K562 (cell line): Measurements from ENCODE around the gene PHF10. TPM values are rescaled to one million over a fixed set of nuclear protein-coding genes. Genes with fewer than 3 reads are reported as not detected.

ENCODE experiments used
- CTBP1 ChIP-seq: fragments of 450-650 bp; IDR thresholded peaks from 2 replicates; pipeline ENCODE4 v1.6.1; 2016; ENCODE audit warnings: borderline replicate concordance
- HDAC8 ChIP-seq: fragments of 450-650 bp; IDR thresholded peaks from 2 replicates; pipeline ENCODE4 v1.6.1; 2016; ENCODE audit warnings: mild to moderate bottlenecking, missing genetic modification characterization, moderate library complexity, missing compliant biosample characterization
- MAZ ChIP-seq, 2 experiments: fragments of 450-650 bp in 1 of 2; sonication (generic) in 1 of 2; formaldehyde crosslinking; IDR thresholded peaks in 1 of 2; conservative IDR thresholded peaks in 1 of 2; 2 replicates each; pipeline versions ENCODE4 v1.4.0 to v1.5.0; 2020; ENCODE audit warnings: mild to moderate bottlenecking in 1 of 2, missing genetic modification reagents in 1 of 2
- NR4A1 ChIP-seq, 2 experiments: fragments of 250-450 bp in 1 of 2; fragments of 450-650 bp in 1 of 2; sonication (Bioruptor Pico) in 1 of 2; IDR thresholded peaks; 2 replicates each; pipeline versions ENCODE4 v1.4.0 to v1.6.1; 2016 to 2020; ENCODE audit warnings: mild to moderate bottlenecking in 2 of 2, missing compliant biosample characterization in 1 of 2, missing genetic modification characterization in 1 of 2, moderate library complexity in 1 of 2
- polyA plus RNA-seq, 8 experiments: library from polyadenylated mRNA; depleted of rRNA in 4 of 8; stranded (reverse) in 5 of 8; unstranded in 3 of 8; fragments of >200 nt; fragmentation: Nextera tagmentation in 2 of 8; fragmentation: Illumina TruSeq in 1 of 8; extraction: Ambion mirVana in 2 of 8; extraction: Trizol in 1 of 8; gene quantifications; 2 replicates each; pipeline versions ENCODE4 v1.2.1 to v1.2.3, GENCODE V29; 2011 to 2014; ENCODE audit warnings: inconsistent platforms in 1 of 8, missing spikeins in 1 of 8
- total RNA-seq, 7 experiments: library from RNA; depleted of rRNA in 6 of 7; stranded (reverse); fragments of >200 nt in 6 of 7; fragmentation: Illumina TruSeq in 2 of 7; extraction: Trizol in 2 of 7; gene quantifications; 2 replicates each; pipeline versions ENCODE4 v1.2.1 to v1.2.3, GENCODE V29; 2011 to 2021; ENCODE audit warnings: low replicate concordance in 1 of 7
- TF ChIP-seq, protein P1 (sequence below): fragments of 450-650 bp; IDR thresholded peaks from 2 replicates; pipeline ENCODE4 v1.6.1; 2016; ENCODE audit warnings: mild to moderate bottlenecking, moderate library complexity
- TF ChIP-seq, protein P2 (sequence below): fragments of 450-650 bp; IDR thresholded peaks from 2 replicates; pipeline ENCODE4 v1.6.1; 2014; ENCODE audit warnings: low read depth, mild to moderate bottlenecking, moderate library complexity, borderline replicate concordance
- TF ChIP-seq, protein P3 (sequence below), 2 experiments: fragments of 200-800 bp in 1 of 2; sonication (Bioruptor generic) in 1 of 2; sonication (generic) in 1 of 2; formaldehyde crosslinking in 1 of 2; IDR thresholded peaks in 1 of 2; conservative IDR thresholded peaks in 1 of 2; 2 replicates each; pipeline versions ENCODE4 v1.5.0 to v1.6.1; 2016 to 2020; ENCODE audit warnings: missing compliant biosample characterization in 1 of 2, missing genetic modification characterization in 1 of 2, missing genetic modification reagents in 1 of 2
- TF ChIP-seq, protein P4 (sequence below), 2 experiments: fragments of 450-650 bp; IDR thresholded peaks; 2 replicates each; pipeline ENCODE4 v1.6.1; 2016

PHF10 gene
- total and polyA plus RNA-seq, 9 of the 15 experiments (the other 6 are each of a cell fraction or from before 2014, with no cell fraction given), result 23.9 to 88.9 (median 46.0) TPM

DNA sequence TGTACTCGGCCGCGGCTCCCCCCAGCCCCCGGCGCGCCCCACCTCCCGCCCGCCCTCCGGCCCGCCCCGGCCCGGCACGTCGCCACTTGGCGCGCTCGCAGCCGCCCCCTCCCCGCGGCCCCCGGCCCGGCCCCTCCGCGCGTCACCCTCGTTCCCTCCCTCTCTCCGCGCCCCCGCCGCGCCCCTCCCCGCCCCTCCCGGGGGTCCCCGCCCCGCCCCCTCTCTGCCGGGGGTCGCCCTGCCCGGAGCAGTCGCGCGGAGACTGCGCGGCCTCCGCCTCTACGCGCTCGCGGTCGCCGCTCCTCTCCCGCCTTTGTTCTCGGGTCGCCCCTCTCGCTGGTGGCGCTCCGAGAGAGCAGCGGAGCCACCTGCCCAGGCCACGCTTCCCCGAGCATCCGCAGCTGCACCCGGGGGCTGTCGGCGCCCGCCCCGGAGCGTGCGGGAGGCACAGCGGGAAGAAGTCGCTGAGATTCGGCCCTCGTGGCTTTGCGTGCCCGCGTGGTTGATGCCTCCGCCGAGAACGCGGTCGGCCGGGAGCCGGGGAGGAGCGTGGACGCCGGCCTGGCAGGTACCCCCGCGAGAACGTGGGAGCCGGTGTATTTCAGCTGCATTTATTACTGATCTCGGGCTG lies at the start of gene PHF10 (continued):
- TF ChIP-seq, protein P1, sequence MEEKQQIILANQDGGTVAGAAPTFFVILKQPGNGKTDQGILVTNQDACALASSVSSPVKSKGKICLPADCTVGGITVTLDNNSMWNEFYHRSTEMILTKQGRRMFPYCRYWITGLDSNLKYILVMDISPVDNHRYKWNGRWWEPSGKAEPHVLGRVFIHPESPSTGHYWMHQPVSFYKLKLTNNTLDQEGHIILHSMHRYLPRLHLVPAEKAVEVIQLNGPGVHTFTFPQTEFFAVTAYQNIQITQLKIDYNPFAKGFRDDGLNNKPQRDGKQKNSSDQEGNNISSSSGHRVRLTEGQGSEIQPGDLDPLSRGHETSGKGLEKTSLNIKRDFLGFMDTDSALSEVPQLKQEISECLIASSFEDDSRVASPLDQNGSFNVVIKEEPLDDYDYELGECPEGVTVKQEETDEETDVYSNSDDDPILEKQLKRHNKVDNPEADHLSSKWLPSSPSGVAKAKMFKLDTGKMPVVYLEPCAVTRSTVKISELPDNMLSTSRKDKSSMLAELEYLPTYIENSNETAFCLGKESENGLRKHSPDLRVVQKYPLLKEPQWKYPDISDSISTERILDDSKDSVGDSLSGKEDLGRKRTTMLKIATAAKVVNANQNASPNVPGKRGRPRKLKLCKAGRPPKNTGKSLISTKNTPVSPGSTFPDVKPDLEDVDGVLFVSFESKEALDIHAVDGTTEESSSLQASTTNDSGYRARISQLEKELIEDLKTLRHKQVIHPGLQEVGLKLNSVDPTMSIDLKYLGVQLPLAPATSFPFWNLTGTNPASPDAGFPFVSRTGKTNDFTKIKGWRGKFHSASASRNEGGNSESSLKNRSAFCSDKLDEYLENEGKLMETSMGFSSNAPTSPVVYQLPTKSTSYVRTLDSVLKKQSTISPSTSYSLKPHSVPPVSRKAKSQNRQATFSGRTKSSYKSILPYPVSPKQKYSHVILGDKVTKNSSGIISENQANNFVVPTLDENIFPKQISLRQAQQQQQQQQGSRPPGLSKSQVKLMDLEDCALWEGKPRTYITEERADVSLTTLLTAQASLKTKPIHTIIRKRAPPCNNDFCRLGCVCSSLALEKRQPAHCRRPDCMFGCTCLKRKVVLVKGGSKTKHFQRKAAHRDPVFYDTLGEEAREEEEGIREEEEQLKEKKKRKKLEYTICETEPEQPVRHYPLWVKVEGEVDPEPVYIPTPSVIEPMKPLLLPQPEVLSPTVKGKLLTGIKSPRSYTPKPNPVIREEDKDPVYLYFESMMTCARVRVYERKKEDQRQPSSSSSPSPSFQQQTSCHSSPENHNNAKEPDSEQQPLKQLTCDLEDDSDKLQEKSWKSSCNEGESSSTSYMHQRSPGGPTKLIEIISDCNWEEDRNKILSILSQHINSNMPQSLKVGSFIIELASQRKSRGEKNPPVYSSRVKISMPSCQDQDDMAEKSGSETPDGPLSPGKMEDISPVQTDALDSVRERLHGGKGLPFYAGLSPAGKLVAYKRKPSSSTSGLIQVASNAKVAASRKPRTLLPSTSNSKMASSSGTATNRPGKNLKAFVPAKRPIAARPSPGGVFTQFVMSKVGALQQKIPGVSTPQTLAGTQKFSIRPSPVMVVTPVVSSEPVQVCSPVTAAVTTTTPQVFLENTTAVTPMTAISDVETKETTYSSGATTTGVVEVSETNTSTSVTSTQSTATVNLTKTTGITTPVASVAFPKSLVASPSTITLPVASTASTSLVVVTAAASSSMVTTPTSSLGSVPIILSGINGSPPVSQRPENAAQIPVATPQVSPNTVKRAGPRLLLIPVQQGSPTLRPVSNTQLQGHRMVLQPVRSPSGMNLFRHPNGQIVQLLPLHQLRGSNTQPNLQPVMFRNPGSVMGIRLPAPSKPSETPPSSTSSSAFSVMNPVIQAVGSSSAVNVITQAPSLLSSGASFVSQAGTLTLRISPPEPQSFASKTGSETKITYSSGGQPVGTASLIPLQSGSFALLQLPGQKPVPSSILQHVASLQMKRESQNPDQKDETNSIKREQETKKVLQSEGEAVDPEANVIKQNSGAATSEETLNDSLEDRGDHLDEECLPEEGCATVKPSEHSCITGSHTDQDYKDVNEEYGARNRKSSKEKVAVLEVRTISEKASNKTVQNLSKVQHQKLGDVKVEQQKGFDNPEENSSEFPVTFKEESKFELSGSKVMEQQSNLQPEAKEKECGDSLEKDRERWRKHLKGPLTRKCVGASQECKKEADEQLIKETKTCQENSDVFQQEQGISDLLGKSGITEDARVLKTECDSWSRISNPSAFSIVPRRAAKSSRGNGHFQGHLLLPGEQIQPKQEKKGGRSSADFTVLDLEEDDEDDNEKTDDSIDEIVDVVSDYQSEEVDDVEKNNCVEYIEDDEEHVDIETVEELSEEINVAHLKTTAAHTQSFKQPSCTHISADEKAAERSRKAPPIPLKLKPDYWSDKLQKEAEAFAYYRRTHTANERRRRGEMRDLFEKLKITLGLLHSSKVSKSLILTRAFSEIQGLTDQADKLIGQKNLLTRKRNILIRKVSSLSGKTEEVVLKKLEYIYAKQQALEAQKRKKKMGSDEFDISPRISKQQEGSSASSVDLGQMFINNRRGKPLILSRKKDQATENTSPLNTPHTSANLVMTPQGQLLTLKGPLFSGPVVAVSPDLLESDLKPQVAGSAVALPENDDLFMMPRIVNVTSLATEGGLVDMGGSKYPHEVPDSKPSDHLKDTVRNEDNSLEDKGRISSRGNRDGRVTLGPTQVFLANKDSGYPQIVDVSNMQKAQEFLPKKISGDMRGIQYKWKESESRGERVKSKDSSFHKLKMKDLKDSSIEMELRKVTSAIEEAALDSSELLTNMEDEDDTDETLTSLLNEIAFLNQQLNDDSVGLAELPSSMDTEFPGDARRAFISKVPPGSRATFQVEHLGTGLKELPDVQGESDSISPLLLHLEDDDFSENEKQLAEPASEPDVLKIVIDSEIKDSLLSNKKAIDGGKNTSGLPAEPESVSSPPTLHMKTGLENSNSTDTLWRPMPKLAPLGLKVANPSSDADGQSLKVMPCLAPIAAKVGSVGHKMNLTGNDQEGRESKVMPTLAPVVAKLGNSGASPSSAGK, result peak; percentile 97
- TF ChIP-seq, protein P2, sequence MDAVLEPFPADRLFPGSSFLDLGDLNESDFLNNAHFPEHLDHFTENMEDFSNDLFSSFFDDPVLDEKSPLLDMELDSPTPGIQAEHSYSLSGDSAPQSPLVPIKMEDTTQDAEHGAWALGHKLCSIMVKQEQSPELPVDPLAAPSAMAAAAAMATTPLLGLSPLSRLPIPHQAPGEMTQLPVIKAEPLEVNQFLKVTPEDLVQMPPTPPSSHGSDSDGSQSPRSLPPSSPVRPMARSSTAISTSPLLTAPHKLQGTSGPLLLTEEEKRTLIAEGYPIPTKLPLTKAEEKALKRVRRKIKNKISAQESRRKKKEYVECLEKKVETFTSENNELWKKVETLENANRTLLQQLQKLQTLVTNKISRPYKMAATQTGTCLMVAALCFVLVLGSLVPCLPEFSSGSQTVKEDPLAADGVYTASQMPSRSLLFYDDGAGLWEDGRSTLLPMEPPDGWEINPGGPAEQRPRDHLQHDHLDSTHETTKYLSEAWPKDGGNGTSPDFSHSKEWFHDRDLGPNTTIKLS, result peak; percentile 68
- peak; percentile 74; the same call in 1 of the 2 replicates for TF ChIP-seq HDAC8 (tag)
- TF ChIP-seq, protein P3, sequence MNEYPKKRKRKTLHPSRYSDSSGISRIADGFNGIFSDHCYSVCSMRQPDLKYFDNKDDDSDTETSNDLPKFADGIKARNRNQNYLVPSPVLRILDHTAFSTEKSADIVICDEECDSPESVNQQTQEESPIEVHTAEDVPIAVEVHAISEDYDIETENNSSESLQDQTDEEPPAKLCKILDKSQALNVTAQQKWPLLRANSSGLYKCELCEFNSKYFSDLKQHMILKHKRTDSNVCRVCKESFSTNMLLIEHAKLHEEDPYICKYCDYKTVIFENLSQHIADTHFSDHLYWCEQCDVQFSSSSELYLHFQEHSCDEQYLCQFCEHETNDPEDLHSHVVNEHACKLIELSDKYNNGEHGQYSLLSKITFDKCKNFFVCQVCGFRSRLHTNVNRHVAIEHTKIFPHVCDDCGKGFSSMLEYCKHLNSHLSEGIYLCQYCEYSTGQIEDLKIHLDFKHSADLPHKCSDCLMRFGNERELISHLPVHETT (CRISPR knock-in tag; conservative IDR thresholded peaks at IDR 0.05 in 1 of 2, IDR thresholded peaks at IDR 0.05 in 1 of 2), result peak in 1 of 2 experiments; percentile 60; a peak in 1 of 4 replicates
- peak; percentile 50 to 75; a peak in 3 of 4 replicates for TF ChIP-seq MAZ (CRISPR knock-in tag; conservative IDR thresholded peaks at IDR 0.05 in 1 of 2, IDR thresholded peaks at IDR 0.05 in 1 of 2)
- TF ChIP-seq, protein P4, sequence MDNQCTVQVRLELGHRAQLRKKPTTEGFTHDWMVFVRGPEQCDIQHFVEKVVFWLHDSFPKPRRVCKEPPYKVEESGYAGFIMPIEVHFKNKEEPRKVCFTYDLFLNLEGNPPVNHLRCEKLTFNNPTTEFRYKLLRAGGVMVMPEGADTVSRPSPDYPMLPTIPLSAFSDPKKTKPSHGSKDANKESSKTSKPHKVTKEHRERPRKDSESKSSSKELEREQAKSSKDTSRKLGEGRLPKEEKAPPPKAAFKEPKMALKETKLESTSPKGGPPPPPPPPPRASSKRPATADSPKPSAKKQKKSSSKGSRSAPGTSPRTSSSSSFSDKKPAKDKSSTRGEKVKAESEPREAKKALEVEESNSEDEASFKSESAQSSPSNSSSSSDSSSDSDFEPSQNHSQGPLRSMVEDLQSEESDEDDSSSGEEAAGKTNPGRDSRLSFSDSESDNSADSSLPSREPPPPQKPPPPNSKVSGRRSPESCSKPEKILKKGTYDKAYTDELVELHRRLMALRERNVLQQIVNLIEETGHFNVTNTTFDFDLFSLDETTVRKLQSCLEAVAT (IDR thresholded peaks at IDR 0.05), result 0 out of 4 replicates have a peak, but pooled peaks of 1 of the 2 experiments have one; percentile 9
- TF ChIP-seq CTBP1, result peak; percentile 70; the same call in 1 of the 2 replicates
- TF ChIP-seq NR4A1 (CRISPR knock-in tag; IDR thresholded peaks at IDR 0.05), result 0 out of 2 replicates have a peak, but pooled peaks have one; percentile 6
- 0 out of 2 replicates have a peak, but pooled peaks have one; percentile 44 for TF ChIP-seq NR4A1 (tag; IDR thresholded peaks at IDR 0.05)
